ENCODE measurements around the gene NRIP1. TPM values are rescaled to one million over a fixed set of nuclear protein-coding genes. Genes with fewer than 3 reads are reported as not detected.
A peak's percentile ranks its signal among the peaks of the same experiment; 100 is the strongest.

NRIP1 gene
- total RNA-seq, 4 donors from 2014 or later, result 21.5 to 30.7 (median 28.2) TPM

DNA sequence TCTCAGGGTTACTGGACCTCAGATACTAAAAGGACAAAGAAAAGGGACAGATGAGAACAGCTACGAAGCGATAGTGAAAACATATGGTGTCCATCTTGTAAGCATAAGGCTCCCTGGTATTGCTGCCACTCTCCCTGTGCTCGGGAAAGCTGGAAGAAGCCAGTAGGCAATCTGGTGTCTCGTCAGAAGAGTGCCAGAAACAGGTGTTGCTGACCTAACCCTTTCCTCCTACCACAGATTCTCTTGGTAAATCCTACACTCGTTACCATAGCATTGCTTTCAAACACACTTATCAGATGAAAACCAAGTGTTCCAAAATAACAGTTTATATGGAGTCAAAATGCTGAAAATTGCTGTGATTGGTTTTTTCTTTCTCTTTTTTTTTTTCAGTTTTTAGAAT lies 146.3 kb downstream of the NRIP1 start:
- Histone ChIP-seq H3K9me3 (no peaks in the 10 kb centered on the region), H3K27ac (no peak overlapping the region), H3K27me3 (no peaks in the 10 kb centered on the region), H3K4me1 (peaks cover 0 to 5% (median 0%) of the 10 kb centered on the region in 3 donors), H3K4me3 (no peak overlapping the region), H3K36me3 (no peaks in the 10 kb centered on the region)
- no peak for TF ChIP-seq POLR2AphosphoS5 (IDR thresholded peaks at IDR 0.05)
- 80 to 86% methylated on average over 4 to 5 of the region's 5 CpGs for WGBS, 2 donors (ENCODE audit: low coverage in 1 of 2)
- ATAC-seq, result no peak

GRCh38 chr21:14917762-14918161 lies 147.0 kb downstream of the NRIP1 start:
- WGBS, 2 donors (ENCODE audit: low coverage in 1 of 2), result 65 to 100% methylated on average over 1 to 2 of the region's 2 CpGs

DNA sequence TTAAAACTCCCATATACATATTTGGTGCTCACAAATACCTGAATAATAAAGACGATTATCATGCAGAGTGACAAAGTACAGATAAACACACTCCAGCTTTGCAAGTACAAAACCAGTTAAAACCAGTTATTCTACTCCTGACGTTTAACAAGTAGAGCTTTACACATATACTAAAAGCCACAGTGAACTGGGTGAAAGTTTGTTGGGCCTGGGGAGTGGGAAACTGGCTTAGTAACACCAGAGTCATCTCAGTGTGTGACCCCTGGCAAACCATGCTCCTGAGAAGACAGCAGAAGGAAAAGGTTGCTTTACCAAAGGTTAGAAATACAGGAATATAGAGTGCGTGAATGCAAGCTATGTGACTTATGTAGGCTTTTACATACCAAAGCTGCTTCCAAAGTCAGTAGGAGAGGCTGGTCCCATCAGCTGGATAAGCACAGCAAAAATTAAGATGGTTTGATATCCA lies 148.1 kb downstream of the NRIP1 start:
- WGBS, 2 donors (ENCODE audit: low coverage in 1 of 2), result 59 to 75% methylated on average over 1 to 3 of the region's 3 CpGs
- TF ChIP-seq POLR2A (IDR thresholded peaks at IDR 0.05), result no peak
- no peak for TF ChIP-seq POLR2AphosphoS5 (IDR thresholded peaks at IDR 0.05)
- TF ChIP-seq CTCF (IDR thresholded peaks at IDR 0.05), result no peak
- no peak for TF ChIP-seq EP300 (IDR thresholded peaks at IDR 0.05)
- Histone ChIP-seq H3K4me3 (no peak overlapping the region), H3K27me3 (no peaks in the 10 kb centered on the region), H3K36me3 (no peaks in the 10 kb centered on the region), H3K4me1 (peaks cover 0 to 10% (median 0%) of the 10 kb centered on the region in 3 donors), H3K27ac (no peak overlapping the region), H3K9me3 (no peaks in the 10 kb centered on the region)
- no peak for ATAC-seq

More at GRCh38 chr21:14917762-14918161, 147.0 kb downstream of the NRIP1 start:
- Histone ChIP-seq H3K9me3 (no peaks in the 10 kb centered on the region), H3K4me1 (peaks cover 0 to 10% (median 0%) of the 10 kb centered on the region in 3 donors), H3K36me3 (no peaks in the 10 kb centered on the region), H3K27me3 (no peaks in the 10 kb centered on the region), H3K4me3 (no peak overlapping the region), H3K27ac (no peak overlapping the region)
- no peak for ATAC-seq
- TF ChIP-seq CTCF (IDR thresholded peaks at IDR 0.05) (no peak), EP300 (IDR thresholded peaks at IDR 0.05) (no peak), POLR2A (IDR thresholded peaks at IDR 0.05) (no peak), POLR2AphosphoS5 (IDR thresholded peaks at IDR 0.05) (no peak)

GRCh38 chr21:14913638-14914037 lies 151.2 kb downstream of the NRIP1 start:
- Histone ChIP-seq H3K27ac (peak overlapping the region in 1 of 4 donors; percentile 38), H3K9me3 (no peaks in the 10 kb centered on the region), H3K4me3 (no peak overlapping the region), H3K27me3 (no peaks in the 10 kb centered on the region), H3K4me1 (peaks cover 0 to 10% (median 0%) of the 10 kb centered on the region in 3 donors), H3K36me3 (no peaks in the 10 kb centered on the region)
- TF ChIP-seq POLR2A (IDR thresholded peaks at IDR 0.05), result no peak
- ATAC-seq, result no peak
- 3 to 14% methylated on average over 2 of the region's 2 CpGs for WGBS, 2 donors (ENCODE audit: low coverage in 1 of 2)

DNA sequence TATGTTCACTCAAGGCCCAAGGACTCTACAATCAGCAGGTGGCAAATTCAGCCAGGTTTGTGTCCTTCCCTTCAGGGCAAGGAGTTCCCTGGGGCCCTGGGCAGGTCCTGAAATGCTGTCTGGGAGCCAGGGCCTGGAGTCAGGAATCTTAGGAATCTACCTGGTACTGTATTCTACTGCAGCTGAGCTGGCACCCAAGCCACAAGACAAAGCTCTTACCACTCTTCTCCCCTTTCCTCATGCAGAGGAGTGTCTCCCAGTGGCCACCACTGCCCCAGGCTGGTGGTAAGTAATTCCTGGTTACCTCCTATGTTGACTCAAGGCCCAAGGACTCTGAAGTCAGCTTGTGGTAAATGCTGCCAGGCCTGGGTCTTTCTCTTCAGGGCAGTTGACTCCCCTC lies 153.4 kb downstream of the NRIP1 start:
- no peaks in the 10 kb centered on the region for H3K36me3 ChIP-seq
- H3K9me3 ChIP-seq, result no peaks in the 10 kb centered on the region
- no peak overlapping the region for H3K27ac ChIP-seq
- no peak overlapping the region for H3K4me3 ChIP-seq
- no peaks in the 10 kb centered on the region for H3K27me3 ChIP-seq
- peaks cover 0 to 10% (median 0%) of the 10 kb centered on the region in 3 donors for H3K4me1 ChIP-seq
- TF ChIP-seq POLR2A (IDR thresholded peaks at IDR 0.05) (no peak), CTCF (IDR thresholded peaks at IDR 0.05) (no peak), EP300 (IDR thresholded peaks at IDR 0.05) (no peak), POLR2AphosphoS5 (IDR thresholded peaks at IDR 0.05) (no peak)
- no peak for ATAC-seq

Data from gastroesophageal sphincter (tissue), 4 donors.